ENCODE measurements around the gene XPR1. TPM values are rescaled to one million over a fixed set of nuclear protein-coding genes. Genes with fewer than 3 reads are reported as not detected.

The XPR1 gene
- total and polyA plus RNA-seq, 2 of the 8 experiments (the other 6 are each of a cell fraction or from before 2014, with no cell fraction given): 28.6 to 43.9 TPM

- Histone ChIP-seq H3K27ac (ENCODE audit: low read depth, low read length) (no peak overlapping the region), H2BK15ac (ENCODE audit: low read length) (no peak overlapping the region), H3K23ac (ENCODE audit: insufficient read length) (no peak overlapping the region), H2BK20ac (ENCODE audit: low read length) (no peak overlapping the region), H4K8ac (ENCODE audit: extremely low read depth, insufficient read depth, low read length) (no peak overlapping the region), H2AK5ac (ENCODE audit: low read depth, low read length) (no peak overlapping the region), H3K23me2 (ENCODE audit: low read depth, low read length) (no peaks in the 10 kb centered on the region), H3K9me3 (ENCODE audit: insufficient read depth in 2 of 2, low read depth in 1 of 2, low read length in 1 of 2) (no peaks in the 10 kb centered on the region), H3K4me2 (ENCODE audit: insufficient read depth in 1 of 2, low read depth in 2 of 2, low read length in 2 of 2) (no peak overlapping the region), H3K79me2 (ENCODE audit: control insufficient read depth in 1 of 2, insufficient read depth in 2 of 2, low read length in 2 of 2) (no peaks in the 10 kb centered on the region), H3K9ac (replicated peaks in 1 of 4; ENCODE audit: extremely low read depth in 1 of 4, low read depth in 3 of 4, low read length in 3 of 4) (no peak overlapping the region), H3K18ac (ENCODE audit: extremely low read depth, low read length) (0 out of 2 replicates have a peak overlapping the region, but pooled peaks have one; percentile 10), H4K91ac (replicated peaks; ENCODE audit: insufficient read length, low read length) (no peak overlapping the region), H3K14ac (ENCODE audit: insufficient read length) (no peak overlapping the region), H4K20me1 (replicated peaks in 1 of 2; ENCODE audit: control insufficient read depth in 1 of 2, insufficient read depth in 2 of 2, low read length in 2 of 2) (no peaks in the 10 kb centered on the region), H3K4ac (replicated peaks; ENCODE audit: insufficient read length, low read depth, low read length) (no peak overlapping the region), H3K56ac (replicated peaks; ENCODE audit: insufficient read length, low read depth, low read length) (no peak overlapping the region), H2BK5ac (ENCODE audit: low read depth, low read length) (no peak overlapping the region), H4K5ac (ENCODE audit: insufficient read length, low read depth, low read length) (no peak overlapping the region), H2BK120ac (replicated peaks; ENCODE audit: low read depth, low read length) (no peak overlapping the region), H3K27me3 (replicated peaks in 1 of 4; ENCODE audit: control insufficient read depth in 3 of 4, extremely low read depth in 1 of 4, insufficient read depth in 3 of 4, low read length in 3 of 4) (no peaks in the 10 kb centered on the region), H3K36me3 (ENCODE audit: control insufficient read depth in 2 of 4, insufficient read depth in 4 of 4, low read length in 3 of 4) (no peaks in the 10 kb centered on the region), H2AFZ (ENCODE audit: low read length) (no peak overlapping the region; the same call in 1 of the 2 replicates), H2BK12ac (ENCODE audit: low read depth, low read length) (no peak overlapping the region), H3K4me3 (ENCODE audit: extremely low read depth in 1 of 4, insufficient read depth in 2 of 4, low read depth in 3 of 4, low read length in 4 of 4) (no peak overlapping the region), H3K4me1 (replicated peaks in 1 of 4; ENCODE audit: control insufficient read depth in 3 of 4, insufficient read depth in 4 of 4, low read length in 3 of 4) (peaks cover 0 to 2% (median under 1%) of the 10 kb centered on the region in 4 experiments; a peak in 1 of 7 replicates), H3K79me1 (ENCODE audit: low read depth, low read length) (no peaks in the 10 kb centered on the region)
- DNase-seq (ENCODE audit: low read depth in 1 of 2, low spot score in 2 of 2) (peak in 1 of 2 experiments; percentile 9), FAIRE-seq (no peak)
- 65% methylated on average over 2 of the region's 3 CpGs; no CpG with 5 or more reads in 1 of the 2 experiments for WGBS, 2 experiments (ENCODE audit: extremely low coverage in 1 of 2, insufficient coverage in 1 of 2, insufficient read length in 1 of 2, insufficient replicate concordance in 2 of 2, low coverage in 1 of 2, low lambda C conversion rate in 2 of 2, missing lambda C conversion rate in 1 of 2)
- TF ChIP-seq TEAD4 (IDR thresholded peaks at IDR 0.05; ENCODE audit: low read depth, low read length) (peak; percentile 42; the same call in 1 of the 2 replicates), RAD21 (IDR thresholded peaks at IDR 0.05 in 1 of 2, conservative IDR thresholded peaks at IDR 0.05 in 1 of 2; ENCODE audit: low read depth in 2 of 2, low read length in 2 of 2) (peak; percentile 60 to 64), CTCF (IDR thresholded peaks at IDR 0.05; ENCODE audit: control extremely low read depth in 1 of 3, insufficient read depth in 1 of 3, low read depth in 1 of 3, low read length in 3 of 3) (peak in 2 of 3 experiments; percentile 54 to 63; a peak in 3 of 4 replicates), SUZ12 (IDR thresholded peaks at IDR 0.05; ENCODE audit: low read length) (no peak)
- ChIA-PET CTCF (ENCODE audit: partially characterized antibody) (interaction anchor here (0.6 to 1.6 kb wide), 8 partner anchors 8 to 295 kb away, joined by 3 to 5 read pairs (median 4); partner anchors contain the start of gene XPR1), POLR2A (ENCODE audit: partially characterized antibody) (no interaction called here)
Observed at GRCh38 chr1:180623579-180624347, 8.1 kb upstream of the XPR1 start.

All from H1 (cell line).